Activated CD4-positive, alpha-beta T cell treated with anti-CD3 and anti-CD28 coated beads for 4 hours (primary cell): ENCODE measurements around the gene FOXRED2.

ENCODE experiments used
- DNase-seq, 2 donors: peaks; one replicate each; pipeline ENCODE4 v3.0.0-alpha.2; 2020

The FOXRED2 gene

DNA sequence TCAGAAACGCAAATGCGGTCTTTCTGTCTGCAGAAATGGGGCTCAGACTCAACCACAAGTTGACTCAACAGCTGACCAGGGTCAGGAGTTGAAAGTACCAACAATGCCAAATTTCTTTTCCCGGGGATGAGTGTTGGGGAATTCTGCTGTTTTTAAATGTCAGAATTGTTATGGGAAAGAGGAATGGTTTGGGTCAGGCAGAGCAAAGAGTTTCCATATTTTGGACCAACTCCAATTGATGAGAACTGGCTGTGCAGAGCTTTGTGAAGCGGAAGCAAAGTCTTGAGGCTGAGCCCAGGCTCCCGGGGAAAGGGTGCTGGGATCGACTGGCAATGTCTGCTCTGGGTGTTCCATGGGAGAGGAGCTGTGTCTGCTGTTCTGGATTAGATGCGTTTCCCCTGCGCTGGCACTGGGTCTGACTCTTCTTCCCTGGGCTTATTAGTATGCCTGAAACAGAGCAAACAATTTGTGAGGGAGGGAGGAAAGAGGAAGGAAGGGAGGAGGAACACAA is 61.6 kb downstream of the FOXRED2 start:
- no peak for DNase-seq

DNA sequence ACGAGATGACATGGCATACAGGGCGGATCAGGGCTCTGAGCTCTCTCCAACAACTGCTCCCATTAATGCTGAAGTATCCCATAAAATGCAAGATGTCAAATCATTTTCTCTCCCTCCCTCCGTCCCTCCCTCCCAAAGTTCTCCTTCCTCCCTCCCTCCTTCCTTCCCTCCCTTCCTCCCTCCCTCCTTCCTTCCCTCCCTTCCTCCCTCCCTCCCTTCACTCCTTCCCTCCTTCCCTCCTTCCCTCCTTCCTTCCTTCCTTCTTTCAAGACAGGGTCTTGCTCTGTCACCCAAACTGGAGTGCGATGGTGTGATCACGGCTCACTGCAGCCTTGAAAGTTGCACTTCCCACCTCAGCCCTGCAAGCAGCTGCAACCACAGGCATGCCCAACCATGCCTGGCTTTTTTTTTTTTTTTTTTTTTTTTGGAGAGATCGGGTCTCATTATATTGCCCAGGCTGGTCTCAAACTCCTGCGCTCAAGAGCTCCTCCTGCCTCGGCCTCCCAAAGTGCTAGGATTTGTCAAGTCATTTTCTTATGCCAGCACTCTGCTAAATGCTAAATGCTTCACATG is 63.6 kb downstream of the FOXRED2 start:
- no peak for DNase-seq

DNA sequence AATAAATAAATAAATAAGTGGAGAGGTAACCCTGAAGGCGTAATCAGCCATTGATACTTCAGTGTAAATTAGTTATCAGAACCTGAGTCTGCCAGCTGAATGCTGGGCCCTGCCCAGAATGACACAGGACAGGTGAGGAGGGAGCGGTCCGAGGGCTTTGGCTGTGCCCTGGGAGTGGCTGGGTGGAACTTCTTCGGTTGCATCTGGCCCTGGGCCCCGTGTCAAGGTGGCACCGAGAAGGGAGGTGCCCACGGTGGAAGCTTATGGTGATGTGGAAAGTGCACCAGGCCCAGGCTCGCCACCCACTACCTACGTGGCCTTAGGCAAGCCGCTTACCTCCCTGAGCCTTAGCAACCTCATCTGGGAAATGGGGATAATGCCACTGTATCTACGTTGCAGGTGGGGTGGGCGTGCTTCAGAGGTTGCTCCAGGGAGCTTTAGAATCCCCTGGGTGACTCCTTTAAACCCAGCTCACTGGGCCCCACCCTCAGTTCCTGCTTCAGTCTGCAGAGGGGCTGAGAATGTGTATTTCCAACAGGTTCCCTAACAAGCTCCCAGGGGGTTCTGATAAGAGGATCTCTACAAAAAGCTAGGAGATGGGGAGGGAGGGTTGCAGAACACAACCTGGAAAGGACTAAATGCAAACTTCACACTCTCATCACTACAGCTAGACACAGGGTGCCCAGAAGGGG is 64.2 kb downstream of the FOXRED2 start:
- no peak for DNase-seq

DNA sequence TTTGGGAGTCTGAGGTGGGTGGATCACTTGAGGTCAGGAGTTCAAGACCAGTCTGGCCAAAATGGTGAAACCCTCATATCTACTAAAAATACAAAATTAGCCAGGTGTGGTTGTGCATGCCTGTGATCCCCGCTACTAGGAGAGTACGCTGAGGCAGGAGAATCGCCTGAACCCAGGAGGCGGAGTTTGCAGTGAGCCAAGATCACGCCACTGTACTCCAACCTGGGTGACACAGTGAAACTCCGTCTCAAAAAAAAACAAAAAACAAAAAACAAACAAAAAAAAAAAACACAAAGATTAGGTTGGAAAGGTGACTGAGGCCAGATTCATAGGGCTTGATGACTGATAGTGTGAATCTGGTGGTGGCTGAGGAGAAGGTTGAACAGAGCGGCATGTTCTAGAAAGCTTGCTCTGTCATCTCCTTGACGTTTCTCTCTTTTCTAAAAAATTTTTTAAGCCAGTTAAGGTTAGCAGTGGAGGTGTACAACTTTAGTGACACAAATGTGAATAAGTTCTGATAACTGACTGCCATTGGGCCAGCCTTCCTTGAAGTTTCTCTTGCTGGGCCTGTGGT is 66.3 kb downstream of the FOXRED2 start:
- DNase-seq = no peak

DNA sequence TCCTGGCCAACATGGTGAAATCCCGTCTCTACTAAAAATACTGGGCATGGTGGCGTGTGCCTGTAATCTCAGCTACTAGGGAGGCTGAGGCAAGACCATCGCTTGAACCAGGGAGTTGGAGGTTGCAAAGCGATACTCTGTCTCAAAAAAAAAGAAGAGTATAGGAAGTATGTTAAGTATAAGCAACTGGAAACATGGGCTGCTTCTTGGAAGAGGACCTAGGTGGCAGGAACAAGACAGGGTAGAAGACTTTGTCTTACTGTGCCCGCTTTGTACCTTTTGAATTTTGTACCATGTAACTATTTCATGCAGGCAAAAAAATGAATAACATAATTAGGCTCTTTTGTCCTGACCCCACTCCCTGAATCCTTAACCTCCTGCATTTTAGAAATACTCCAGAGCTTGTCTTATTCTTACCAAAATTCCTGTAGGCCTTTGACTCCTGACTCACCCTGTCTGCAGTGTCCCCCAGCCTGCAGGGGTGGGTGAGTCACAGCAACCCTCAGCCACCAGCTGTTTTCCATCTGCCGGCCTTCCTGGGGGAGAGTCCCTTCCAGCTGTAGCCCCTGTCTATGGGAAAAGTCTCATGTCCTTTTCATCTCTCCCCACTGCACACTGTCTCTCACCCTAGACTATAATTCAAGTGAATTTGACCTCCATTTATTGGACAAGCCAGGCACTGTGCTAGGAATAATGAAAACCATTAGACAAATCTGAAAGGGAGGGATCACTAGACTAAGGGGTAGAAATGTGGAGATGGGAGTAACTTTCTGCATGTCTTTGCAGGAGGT is 67.2 kb downstream of the FOXRED2 start:
- peak; percentile 35 to 46 for DNase-seq
